ENCODE results near the gene MEGF10. TPM values are rescaled to one million over a fixed set of nuclear protein-coding genes. Genes with fewer than 3 reads are reported as not detected.

Gene MEGF10
- total and polyA plus RNA-seq, 8 donors = 0.17 to 1.7 (median 0.76) TPM

DNA sequence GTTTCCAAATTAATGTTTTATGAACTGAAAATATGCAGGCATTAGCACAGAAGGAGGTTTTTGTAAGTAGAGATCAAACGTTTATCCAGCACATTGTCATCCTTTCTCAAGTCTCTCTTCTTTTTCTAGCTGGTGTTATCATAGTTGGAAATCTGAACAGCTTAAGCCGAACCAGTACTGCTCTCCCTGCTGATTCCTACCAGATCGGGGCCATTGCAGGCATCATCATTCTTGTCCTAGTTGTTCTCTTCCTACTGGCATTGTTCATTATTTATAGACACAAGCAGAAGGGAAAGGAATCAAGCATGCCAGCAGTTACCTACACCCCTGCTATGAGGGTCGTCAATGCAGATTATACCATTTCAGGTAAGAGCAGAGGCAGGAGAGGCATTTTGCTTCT is 154.7 kb downstream of the MEGF10 start:
- H3K4me1 ChIP-seq = no peaks in the 10 kb centered on the region
- TF ChIP-seq, protein P1, sequence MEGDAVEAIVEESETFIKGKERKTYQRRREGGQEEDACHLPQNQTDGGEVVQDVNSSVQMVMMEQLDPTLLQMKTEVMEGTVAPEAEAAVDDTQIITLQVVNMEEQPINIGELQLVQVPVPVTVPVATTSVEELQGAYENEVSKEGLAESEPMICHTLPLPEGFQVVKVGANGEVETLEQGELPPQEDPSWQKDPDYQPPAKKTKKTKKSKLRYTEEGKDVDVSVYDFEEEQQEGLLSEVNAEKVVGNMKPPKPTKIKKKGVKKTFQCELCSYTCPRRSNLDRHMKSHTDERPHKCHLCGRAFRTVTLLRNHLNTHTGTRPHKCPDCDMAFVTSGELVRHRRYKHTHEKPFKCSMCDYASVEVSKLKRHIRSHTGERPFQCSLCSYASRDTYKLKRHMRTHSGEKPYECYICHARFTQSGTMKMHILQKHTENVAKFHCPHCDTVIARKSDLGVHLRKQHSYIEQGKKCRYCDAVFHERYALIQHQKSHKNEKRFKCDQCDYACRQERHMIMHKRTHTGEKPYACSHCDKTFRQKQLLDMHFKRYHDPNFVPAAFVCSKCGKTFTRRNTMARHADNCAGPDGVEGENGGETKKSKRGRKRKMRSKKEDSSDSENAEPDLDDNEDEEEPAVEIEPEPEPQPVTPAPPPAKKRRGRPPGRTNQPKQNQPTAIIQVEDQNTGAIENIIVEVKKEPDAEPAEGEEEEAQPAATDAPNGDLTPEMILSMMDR (IDR thresholded peaks at IDR 0.05) = no peak
- DNase-seq = no peak
- no peak overlapping the region for H3K4me3 ChIP-seq
- no peaks in the 10 kb centered on the region for H3K9me3 ChIP-seq
- H3K27ac ChIP-seq = no peak overlapping the region
- H3K36me3 ChIP-seq = no peaks in the 10 kb centered on the region
- no peak for ATAC-seq
- H3K27me3 ChIP-seq = no peaks in the 10 kb centered on the region
- intact Hi-C loops (cut with DNase I) = no loop called here

- H3K4me3 ChIP-seq = no peak overlapping the region
- no peaks in the 10 kb centered on the region for H3K9me3 ChIP-seq
- no peaks in the 10 kb centered on the region for H3K4me1 ChIP-seq
- no peaks in the 10 kb centered on the region for H3K27me3 ChIP-seq
- no peaks in the 10 kb centered on the region for H3K36me3 ChIP-seq
- DNase-seq (no peak), ATAC-seq (no peak)
- H3K27ac ChIP-seq = no peak overlapping the region
- intact Hi-C loops (cut with DNase I) = no loop called here
- TF ChIP-seq, protein P1 (IDR thresholded peaks at IDR 0.05) = no peak
These were observed 156.0 kb downstream of the MEGF10 start for GRCh38 chr5:127446626-127447025.

GRCh38 chr5:127447827-127448226 is 157.2 kb downstream of the MEGF10 start:
- no peaks in the 10 kb centered on the region for H3K9me3 ChIP-seq
- no peaks in the 10 kb centered on the region for H3K27me3 ChIP-seq
- no peak for ATAC-seq
- no peak for DNase-seq
- no peak overlapping the region for H3K27ac ChIP-seq
- TF ChIP-seq, protein P1 (IDR thresholded peaks at IDR 0.05) = no peak
- H3K4me3 ChIP-seq = no peak overlapping the region
- intact Hi-C loops (cut with DNase I) = no loop called here
- H3K4me1 ChIP-seq = no peaks in the 10 kb centered on the region
- H3K36me3 ChIP-seq = no peaks in the 10 kb centered on the region

- intact Hi-C loops (cut with DNase I) = no loop called here
These were observed 159.4 kb downstream of the MEGF10 start for GRCh38 chr5:127450046-127450445.

GRCh38 chr5:127451096-127451495 is 160.5 kb downstream of the MEGF10 start:
- TF ChIP-seq, protein P1 (IDR thresholded peaks at IDR 0.05) = no peak

More at GRCh38 chr5:127450046-127450445, 159.4 kb downstream of the MEGF10 start:
- no peak for DNase-seq
- no peak for ATAC-seq
- TF ChIP-seq, protein P1 (IDR thresholded peaks at IDR 0.05) = no peak
- no peaks in the 10 kb centered on the region for H3K9me3 ChIP-seq
- H3K27ac ChIP-seq = no peak overlapping the region
- no peaks in the 10 kb centered on the region for H3K4me1 ChIP-seq
- H3K36me3 ChIP-seq = no peaks in the 10 kb centered on the region
- H3K4me3 ChIP-seq = no peak overlapping the region
- no peaks in the 10 kb centered on the region for H3K27me3 ChIP-seq

More at GRCh38 chr5:127451096-127451495, 160.5 kb downstream of the MEGF10 start:
- ATAC-seq = no peak
- Histone ChIP-seq H3K36me3 (no peaks in the 10 kb centered on the region), H3K27me3 (no peaks in the 10 kb centered on the region), H3K27ac (no peak overlapping the region), H3K4me1 (no peaks in the 10 kb centered on the region), H3K4me3 (no peak overlapping the region), H3K9me3 (no peaks in the 10 kb centered on the region)
- no peak for DNase-seq
- intact Hi-C loops (cut with DNase I) = no loop called here
